Activated CD8-positive, alpha-beta memory T cell treated with anti-CD3 and anti-CD28 coated beads for 48 hours (primary cell): ENCODE measurements around the gene SLC16A1.
"Not testable (repeated sequence)": the region's sequence is repeated elsewhere in the genome, so short reads cannot be mapped to it uniquely, and the experiment has no call there.

Experiments used
- DNase-seq, 3 experiments: peaks; one replicate each; pipeline ENCODE4 v3.0.0-alpha.2; 2020; ENCODE audit warnings: low read depth in 2 of 3, low spot score in 2 of 3

Gene SLC16A1

DNA sequence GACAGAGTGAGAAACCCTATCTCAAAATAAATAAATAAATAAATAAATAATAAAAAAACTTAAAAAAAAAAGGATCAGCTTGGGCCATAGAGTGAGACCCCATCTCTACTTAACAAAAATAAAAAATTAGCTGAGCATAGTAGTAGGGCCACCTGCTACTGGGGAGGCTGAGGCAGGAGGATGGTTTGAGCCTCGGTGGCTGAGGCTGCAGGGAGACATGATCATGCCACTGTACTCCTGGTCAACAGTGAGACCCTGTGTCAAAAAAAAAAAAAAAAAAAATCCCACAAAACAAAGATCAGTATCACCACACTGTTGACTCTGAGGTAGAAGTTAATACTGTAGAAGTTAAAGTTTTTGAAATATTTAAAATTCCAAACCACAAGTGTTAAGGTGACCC lies 29.1 kb downstream of the SLC16A1 start:
- DNase-seq, result no peak

DNA sequence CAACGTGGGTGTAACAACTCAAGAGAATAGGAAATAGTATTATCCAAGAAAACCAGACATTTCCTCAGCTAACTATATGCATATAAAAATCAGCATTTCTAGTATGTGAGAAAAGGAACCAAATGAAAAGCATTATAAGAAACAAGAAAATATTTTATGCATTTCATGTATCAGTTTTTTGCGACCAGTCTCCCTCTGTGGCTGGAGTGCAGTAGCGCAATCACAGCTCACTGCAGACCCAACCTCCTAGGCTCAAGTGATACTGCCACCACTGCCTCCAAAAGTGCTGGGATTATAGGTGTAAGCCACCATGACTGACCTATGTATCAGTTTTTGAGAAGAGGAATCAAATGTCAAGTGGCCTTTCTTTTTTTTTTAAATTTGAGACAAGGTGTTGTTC lies 31.0 kb downstream of the SLC16A1 start:
- no peak for DNase-seq

DNA sequence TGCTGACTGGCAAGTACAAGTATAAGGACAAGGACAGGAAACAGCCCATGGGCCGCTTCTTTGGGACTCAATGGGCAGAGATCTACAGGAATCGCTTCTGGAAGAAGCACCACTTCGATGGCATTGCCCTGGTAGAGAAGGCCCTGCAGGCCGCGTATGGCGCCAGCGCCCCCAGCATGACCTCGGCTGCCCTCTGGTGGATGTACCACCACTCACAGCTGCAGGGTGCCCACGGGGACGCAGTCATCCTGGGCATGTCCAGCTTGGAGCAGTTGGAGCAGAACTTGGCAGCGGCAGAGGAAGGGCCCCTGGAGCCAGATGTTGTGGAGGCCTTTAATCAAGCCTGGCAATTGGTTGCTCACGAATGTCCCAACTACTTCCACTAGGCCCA lies 32.0 kb downstream of the SLC16A1 start:
- no peak for DNase-seq

DNA sequence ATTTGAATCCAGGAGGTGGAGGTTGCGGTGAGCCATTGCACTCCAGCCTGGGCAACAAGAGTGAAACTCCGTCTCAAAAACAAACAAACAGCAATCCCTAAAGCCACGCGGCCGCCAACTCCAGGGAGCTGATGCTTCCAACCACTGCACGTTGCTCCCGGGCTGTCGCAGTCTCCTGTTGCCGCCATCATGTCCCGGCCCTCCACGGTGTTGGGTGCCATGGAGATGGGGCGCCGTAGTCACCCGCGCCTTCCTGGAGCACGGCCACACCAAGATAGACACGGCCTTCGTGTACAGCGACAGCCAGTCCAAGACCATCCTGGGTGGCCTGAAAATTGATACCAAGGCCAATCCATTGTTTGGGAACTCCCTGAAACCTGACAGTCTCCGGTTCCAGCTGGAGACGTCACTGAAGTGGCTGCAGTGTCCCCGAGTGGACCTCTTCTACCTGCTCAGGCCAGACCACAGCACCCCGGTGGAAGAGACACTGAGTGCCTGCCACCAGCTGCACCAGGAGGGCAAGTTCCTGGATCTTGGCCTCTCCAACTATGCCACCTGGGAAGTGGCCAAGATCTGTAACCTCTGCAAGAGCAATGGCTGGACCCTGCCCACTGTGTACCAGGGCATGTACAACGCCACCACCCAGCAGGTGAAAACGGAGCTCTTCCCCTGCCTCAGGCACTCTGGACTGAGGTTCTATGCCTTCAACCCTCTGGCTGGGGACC lies 32.6 kb downstream of the SLC16A1 start:
- no peak for DNase-seq

DNA sequence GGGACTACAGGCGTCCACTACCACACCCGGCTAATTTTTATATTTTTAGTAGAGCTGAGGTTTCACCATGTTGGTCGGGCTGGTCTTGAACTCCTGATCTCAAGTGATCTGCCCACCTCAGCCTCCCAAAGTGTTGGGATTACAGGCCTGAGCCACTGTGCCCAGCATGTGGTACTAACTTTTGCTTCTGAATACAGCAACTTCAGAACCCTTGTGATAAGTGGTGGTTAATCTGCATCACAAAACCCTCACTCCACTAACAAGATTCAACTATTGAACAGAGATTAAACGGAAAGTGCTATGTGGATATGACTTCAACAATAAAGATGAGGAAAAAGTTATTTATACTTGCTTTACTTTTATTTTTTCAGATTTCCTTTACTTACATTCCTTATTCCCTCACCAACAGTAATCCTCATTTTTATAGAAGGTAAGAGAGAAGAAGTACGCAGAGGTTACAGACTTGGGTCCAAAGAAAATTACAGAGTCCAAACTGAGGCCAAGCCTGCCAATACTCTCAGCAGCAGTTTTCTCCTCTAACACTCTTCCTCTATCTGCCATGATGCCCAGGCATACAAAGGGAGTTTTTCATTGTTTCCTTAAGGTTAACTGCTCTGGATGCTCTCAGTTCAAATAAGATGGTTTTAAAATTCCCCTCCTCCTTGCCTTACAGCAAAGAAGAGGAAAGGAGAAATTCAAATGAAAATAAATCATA lies 44.3 kb downstream of the SLC16A1 start:
- DNase-seq, result no peak

DNA sequence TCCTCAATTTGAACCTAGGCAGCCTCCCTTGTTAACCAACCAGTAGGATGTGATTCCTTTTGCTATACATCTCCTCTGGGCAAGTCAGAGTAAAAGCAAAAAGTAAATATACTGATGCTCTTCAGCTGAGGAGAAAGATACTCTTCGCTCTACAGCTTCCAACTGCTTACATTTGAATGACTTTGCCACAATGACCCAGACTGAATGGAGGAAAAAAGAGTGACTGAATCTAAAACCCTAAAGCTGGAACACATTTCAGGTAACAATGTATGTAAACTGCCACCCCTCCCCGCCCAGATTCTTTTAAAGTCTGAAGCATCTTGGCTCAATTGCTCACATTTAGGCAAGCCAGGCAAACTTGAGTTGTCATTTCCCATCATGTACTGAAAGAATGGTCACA lies 46.1 kb downstream of the SLC16A1 start:
- no peak for DNase-seq

DNA sequence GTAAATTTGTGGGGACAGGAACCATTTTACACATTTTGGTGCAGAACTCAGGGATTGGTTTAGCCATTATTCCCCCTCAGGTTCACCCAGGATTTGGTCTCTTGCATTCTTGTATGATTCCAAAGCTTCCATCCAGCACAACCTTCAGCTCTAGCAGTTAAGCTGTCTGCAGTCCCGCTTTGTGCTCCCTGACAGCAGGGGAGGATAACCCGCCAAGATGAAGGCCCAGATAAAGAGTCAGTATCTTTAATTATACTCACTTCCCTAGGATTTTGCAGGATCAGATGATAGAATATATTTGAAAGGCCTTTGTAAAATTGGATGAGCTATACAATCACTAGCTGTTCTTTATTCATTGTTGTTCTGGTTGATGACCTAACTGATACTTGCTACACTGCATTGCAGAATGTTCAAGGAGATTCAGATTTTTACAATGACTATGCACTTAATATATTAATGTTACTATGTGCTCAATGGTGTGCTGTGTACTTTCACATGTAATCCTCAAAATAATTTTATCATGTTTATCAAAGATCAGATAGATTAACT lies 49.8 kb downstream of the SLC16A1 start:
- DNase-seq, result no peak

DNA sequence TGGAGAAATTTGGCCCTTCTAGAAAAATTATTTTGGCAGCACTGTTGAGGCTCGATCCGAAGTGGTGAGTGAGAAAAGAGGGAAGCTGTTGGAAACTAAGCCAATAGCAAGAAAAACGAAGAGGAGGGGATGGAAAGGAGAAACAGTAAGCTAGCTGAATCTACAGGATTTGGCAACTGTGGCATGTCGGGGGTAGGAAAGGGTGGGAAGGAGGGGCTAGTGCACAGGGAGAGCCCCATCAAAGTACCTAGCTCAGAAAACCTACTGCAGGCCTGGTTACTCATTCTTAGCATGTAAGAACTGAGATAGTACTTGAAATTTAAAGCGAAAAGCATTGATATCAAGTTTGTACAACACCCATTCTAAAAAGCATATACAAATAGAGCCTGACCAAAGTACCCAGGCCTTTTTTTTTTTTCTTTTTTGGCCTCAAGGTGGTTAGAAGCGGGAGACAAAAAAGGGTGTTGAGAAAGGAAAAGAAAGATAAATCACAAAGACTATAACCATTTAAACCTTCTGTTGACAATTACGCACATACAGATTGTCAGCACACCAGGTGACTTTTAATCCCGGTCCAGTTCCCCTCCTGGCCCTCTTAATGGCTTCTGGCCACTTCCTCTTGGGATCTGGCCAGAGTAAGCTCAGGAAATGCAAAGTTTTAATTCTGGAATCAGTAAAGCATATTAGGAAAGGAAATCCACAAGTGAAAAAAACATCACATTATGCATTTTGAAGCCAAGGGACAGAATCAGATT lies 50.4 kb downstream of the SLC16A1 start:
- DNase-seq, result no peak

DNA sequence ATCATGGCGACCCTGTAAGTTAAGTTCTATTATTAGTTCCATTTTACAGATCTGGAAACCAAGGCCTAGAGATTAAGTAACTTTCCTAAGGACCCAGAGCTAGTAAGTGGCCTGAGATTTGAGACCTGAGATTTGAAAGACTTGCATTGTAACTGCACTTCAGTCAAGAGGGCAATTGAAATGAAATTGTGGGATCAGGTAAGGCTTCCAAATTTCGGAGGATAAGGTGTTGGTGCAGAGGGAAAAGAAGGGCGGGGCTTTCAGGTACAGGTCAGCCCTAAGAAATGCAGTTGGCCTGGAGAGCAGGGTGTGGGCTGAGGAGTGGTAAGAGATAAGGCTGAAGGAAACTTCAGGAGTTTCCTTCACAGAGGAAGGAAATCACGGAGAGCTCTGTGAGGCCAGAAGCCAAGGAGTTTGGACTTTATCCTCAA lies 51.1 kb downstream of the SLC16A1 start:
- DNase-seq, result no peak

DNA sequence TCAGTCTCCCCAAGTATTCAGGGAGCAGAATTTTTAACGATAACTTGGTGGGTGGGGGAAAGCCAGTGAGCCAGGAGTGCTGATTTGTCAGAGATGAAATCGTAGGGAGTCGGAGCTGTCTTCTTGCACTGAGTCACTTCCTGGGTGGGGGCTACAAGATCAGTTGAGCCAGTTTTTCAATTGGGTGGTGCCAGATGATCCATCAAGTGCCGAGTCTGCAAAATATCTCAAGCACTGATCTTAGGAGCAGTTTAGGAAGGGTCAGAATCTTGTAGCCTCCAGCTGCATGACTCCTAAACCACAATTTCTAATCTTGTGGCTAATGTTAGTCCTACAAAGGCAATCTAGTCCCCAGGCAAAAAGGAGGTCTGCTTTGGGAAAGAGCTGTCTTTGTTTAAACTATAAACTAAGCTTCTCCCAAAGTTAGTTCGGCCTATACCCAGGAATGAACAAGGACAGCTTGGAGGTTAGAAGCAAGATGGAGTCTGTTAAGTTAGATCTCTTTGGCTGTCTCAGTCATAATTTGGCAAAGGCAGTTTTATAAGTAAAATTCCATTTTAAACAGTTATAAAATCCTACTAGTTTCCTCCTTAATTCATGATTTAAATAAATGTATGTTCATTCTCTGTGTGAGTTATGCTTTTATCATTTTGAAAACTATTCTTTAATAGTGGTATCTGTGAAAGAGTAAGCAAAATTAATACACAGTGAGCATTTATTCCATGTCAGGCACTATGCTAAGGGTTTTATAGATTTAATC lies 51.7 kb downstream of the SLC16A1 start:
- DNase-seq, result peak in 2 of 3 experiments; percentile 8 to 22

DNA sequence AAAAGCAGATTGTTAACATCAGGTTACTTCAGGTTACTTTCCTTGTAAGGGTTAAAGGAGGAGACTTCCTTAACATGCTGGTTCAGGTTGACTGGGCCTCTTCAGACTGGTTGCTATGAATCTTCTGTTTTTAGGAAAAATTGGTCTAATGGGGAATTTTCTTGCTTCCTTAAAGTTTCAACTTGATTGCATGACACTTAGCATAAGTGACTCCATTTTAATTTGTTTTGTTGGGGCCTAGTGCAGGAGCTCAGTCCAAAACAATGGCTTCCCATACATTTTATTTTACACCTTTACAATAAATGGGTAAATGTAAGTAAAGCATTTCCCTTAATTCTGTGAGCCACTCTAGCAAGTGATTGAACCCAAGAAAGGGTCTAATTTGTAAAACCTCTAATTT lies 53.8 kb downstream of the SLC16A1 start:
- no peak for DNase-seq

DNA sequence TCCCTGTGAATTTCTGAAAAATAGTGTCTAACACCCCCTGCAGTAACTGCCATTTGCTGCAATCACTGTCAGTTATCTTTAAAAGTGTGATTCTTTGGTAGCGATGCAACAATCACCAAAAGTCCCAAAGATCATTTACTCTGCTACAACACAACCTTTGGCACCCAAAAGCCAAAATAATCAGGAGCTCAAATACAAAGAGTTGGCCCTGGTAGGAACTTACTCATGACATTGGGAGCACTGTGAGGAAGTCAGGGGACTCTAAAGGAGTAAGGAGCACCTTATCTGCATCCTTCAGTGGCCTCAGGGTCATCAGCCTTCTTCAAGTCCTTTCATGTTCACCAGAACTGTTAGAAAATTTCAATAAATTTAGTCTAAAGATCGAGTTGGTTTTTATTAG lies 54.6 kb downstream of the SLC16A1 start:
- no peak for DNase-seq

DNA sequence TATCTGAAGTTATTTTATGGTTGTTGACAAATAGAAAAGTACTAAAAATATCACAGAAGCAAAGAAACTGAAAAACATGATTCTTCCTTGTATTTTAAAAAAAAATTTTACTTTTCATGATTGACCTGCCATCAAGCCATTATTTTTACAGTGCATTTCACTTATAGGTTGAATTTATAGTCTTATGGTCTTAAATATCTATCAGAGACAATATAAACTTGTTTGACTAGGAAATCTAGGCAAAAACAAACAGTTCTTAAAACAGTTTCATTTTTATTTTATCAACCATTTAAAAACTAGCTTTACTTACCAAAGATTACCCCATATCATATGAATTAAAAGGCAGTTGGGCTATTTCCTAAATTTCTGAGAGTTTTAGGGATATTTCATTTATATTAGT lies 59.2 kb downstream of the SLC16A1 start:
- DNase-seq, result no peak

DNA sequence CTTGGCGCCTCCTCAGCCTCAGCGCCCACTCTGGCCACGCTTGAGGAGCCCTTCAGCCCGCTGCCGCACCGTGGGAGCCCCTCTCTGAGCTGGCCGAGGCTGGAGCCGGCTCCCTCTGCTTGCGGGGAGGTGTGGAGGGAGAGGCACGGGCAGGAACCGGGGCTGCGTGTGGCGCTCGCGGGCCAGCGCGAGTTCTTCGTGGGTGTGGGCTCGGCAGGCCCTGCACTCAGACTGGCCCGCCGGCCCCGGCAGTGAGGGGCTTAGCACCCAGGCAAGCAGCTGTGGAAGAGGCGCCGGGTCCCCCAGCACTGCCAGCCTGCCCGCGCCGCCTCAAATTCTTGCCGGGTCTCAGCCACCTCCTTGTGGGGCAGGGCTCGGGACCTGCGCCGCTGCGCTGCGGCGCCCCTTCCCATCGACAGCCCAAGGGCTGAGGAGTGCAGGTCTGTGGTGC lies 61.4 kb downstream of the SLC16A1 start:
- no peak for DNase-seq

DNA sequence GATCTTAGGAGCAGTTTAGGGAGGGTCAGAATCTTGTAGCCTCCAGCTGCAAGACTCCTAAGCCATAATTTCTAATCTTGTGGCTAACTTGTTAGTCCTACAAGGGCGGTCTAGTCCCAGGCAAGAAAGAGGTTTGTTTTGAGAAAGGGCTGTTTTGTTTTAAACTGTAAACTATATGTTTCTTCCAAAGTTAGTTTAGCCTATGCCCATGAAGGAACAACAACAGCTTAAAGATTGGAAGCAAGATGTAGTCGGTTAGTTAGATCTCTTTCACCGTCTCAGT lies 62.0 kb downstream of the SLC16A1 start:
- DNase-seq, result no peak

DNA sequence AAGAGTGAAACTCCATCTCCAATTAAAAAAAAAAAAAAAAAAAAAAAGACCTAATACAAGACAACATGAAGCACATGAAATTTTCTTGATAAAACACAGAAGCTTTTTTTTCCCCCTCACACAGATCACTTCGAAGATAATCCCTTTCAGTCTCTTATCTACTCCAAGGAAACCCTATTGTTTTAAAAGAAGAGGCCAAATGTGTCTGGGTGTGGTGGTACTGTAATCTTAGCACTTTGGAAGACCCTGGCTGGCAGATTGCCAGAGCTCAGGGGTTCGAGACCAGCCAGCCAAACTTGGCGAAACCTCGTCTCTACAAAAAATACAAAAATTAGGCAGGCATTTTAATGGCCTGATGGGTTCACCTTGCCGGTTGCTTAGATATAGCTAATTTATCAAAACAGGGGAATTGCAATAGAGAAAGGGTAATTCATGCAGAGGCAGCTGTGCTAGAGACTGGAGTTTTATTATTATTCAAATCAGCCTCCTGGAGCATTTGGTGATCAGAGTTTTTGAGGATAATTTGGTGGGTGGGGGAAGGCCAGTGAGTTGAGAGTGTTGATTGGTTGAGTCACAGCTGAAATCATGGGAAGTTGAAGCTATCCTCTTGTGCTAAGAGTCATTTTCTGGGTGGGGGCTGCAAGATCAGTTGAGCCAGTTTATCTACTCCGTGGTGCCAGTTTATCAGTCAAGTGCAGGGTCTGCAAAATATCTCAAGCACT lies 62.5 kb downstream of the SLC16A1 start:
- no peak for DNase-seq

DNA sequence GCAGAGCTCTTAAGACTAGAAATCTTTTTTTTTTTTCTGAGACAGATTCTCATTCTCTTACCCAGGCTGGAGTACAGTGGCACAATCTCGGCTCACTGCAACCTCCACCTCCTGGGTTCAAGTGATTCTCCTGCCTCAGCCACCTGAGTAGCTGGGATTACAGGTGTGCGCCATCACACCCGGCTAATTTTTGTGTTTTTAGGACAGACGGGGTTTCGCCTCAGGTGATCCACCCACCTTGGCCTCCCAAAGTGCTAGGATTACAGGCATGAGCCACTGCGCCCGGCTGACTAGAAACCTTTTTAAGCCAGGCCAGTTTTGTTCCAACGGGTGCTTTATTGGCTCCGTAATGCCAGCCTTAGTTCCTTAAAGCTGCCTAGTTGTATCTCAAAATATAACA lies 66.1 kb downstream of the SLC16A1 start:
- DNase-seq, result not testable (repeated sequence)

DNA sequence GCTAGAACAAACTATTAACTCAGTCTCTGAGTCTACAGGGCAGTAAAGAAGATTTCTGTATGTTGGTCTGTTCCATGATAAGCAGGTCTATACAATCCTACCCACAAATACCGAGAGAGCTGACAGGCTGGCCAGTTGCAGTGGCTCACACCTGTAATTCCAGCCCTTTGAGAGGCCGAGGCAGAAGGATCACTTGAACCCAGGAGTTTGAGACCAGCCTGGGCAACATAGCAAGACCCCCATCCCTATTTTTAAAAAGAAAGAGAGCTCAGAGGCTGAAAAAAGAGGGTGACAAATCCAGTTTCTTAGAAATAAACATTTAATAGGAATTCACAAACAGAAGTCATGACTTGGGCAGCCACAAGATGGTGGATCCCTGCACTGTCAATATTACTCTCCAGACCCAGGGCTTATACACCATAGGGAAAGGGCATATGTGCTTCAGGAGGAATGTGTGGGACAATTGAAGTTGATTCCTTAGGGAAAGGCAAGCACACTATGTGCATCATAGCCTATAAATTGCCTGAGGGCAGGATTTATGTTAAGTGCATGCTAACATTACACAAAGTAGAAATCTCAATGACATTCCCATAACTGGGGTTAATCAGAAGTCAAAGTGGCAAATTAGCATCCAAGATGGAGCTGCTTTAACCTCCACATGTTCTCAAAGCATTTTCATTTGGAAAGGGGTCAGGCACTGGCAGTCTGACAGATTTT lies 66.8 kb downstream of the SLC16A1 start:
- no peak for DNase-seq

DNA sequence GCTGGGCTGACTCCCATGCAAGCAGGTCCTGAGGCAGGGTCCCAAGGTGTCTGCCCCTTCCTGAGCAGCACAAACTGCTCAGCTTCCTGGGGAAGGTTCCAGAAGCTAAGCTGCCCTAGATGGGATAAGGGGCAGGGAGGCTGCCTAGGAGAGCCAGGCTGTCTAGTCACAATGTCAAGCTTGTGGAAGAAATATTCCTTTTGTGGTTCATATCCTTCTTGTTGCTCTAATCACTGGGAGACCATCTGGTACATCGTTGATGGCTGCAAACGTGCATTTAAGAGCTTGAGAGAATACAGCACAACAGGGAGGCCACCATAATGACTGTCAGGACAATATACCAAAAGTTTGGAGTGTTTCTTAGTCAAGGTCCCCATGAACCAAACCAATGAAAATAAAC lies 67.4 kb downstream of the SLC16A1 start:
- DNase-seq, result no peak
